Endometrium (tissue), 2 donors: Measurements from ENCODE around the gene COL15A1.

Experiments
- FAIRE-seq: peaks from 2 replicates; lab custom pipeline; 2012; peaks lifted over from hg19 to GRCh38; lab: Jason Lieb, UNC
- donor health status: control.
- donor health status: control.

Gene COL15A1

DNA sequence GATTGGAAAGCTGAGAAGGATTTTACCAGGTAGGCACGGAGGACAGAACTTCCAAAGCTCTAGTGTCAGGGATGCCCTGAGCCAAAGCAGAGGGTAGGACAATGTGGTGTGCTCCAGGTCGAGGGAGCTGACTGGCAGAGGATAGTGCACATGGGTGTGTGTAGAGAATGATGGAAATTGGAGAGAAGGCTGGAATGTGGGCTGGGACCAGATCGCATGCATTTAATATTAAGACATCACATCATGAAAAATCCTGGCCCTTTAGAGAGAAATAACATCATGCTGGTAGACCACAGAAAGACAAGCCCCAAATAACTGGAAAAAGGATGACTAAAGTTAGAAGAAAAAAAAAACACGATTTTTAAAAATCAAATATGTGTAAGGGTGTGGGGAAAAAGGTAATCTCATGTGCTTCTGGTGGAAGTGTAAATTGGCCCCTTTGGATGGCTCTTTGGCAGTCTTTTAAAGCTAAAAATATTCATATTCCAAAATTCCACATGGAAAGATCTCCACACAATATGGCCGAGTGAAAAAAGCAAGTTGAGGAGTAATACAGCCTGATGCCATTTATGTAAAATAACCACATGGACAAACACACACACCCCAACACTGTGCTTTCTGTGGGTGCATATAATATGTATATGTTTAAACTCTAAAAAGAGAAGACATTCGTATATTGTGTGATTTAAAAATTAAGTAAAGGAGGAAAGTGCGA, 94.2 kb downstream of the COL15A1 start:
- no peak for FAIRE-seq

DNA sequence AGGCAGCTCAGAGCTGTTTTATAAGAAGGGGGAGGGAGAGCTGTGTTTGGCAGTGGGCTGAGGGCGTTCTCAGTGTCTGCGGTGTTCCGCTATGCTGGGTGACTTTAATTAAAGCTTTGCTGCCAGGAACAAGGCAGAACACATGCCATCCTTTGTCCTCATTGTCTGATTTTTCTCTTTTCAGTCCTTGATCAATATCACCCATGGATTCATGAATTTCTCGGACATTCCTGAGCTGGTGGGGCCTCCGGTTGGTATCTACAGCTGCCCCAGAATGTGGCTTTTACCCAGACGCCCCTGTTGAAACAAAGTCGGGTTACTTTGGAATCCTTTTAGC, 94.7 kb downstream of the COL15A1 start:
- no peak for FAIRE-seq

DNA sequence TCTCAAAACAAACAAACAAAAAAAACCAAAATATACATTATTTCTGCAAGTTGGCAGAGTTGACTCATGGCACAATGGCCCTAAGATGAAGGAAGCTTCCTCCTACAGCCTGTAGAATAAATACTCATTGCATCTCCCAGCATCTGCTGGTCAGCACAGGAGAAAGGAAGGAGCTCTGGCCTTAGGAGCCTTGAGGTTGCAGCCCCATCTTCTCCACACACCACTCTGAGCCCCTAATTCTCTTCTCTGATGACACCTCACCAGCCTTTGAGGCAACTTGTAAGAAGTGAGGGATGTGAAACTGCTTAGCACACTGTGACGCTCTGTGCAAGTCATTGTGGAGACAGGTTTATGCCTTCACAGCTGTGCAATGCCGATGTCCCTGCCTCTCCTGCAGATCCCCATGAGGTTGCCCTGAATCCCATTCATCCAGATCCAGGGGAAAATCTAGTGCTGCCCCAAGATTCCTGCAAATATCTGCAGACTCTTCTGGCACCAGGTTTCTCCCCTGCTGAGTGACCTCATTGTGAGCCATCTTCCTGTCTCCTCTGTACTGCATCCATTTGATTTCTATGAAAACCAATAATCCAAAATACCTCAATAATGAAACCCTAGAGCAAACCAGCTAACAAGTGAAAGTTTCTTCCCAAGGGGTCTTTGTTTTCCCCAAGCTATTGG, 95.9 kb downstream of the COL15A1 start:
- FAIRE-seq: no peak

DNA sequence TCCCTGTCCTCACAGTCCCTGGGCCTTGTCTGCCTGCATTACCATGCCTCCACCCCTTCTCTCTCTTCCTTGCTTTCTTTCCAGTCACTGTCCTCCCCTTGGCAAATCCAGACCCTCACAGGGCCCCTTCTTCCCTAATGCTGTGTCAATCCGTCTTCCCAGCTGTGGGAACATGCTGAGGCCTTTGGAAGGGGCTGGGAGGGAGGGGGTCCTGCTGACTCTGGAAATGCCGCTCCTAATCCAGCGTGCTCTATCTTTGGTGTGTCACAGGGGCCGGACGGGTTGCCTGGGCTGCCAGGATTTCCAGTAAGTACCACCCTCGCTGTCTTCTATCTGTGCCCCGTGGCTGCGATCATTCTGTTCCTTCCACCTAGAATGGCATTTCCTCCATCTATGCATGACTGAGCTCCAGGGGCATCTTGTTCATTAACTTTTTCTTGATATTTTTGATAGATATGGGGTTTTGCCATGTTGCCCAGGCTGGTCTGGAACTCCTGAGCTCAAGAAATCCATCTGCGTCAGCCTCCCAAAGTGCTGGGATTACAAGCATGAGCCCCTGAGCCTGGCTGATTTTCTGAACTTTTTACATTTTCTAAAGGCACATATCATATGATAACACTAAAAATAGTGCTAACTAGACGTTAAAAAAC, 96.7 kb downstream of the COL15A1 start:
- FAIRE-seq: no peak

DNA sequence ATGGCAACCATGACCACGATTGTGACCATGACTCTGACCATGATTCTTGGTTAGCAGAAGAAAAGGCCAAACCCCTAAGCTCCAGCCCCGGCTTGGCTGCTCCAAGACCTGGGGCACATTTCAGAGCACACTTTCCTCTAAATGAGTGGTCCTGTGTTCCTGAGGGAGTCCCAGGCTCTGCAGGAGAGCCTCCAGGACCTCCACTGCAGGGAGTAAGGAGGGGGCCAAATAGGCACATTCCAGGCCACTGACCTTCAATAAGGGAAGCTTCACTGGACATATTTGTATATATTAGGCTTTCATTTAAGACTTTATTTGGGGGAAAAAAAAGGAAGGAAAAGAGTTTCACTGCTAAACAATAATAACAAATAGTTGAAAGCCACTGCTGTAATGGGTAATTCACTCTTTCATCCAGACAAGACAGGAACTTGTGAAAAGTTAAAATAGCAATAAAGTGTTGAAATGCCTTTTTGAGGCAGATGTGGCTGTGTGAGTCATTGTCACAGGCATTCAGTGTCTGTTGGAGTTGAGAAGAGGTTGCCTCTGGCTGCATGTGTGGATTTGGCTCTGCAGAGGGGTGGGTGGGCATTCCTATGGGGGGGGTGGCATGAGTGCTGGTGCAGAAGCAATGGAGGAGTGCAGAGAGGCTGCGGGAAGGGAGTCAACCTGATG, 97.3 kb downstream of the COL15A1 start:
- no peak for FAIRE-seq

DNA sequence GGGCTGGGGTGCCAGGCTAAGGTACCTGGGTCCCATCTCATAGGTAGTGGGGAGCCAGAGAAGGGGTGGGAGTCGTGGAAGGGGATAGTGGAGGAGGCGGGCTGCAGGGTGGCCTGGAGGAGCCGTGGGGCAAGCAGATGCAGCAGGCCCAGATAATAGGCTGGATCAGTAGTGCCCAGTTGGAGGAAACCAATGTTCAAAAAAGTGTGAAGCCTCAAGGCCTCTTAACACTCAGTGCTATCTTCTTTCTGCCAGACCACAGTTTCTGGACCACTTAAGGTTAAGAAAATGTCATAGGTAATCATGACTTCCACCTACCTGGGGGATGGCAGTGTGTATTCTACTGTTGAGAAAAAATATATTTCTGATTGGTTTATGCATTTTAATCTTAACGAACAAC, 97.9 kb downstream of the COL15A1 start:
- FAIRE-seq: no peak

DNA sequence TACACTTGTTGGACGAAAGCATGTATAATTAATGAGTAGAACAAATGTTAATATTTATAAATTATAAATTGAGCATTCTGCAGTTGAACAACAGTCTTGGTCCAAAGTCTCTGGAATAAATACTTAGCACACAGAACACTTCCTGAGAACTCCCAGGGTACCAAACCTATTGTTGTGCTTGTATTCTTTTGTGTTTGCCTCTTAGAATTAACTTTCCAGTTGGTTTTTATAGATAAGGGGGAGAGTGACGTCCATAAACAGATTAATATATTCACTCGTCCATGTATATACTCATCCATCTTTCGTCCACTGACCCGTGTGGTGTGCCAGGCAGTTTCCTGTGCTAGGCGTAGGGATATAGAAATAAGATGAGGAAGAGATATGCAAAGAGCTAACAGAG, 98.9 kb downstream of the COL15A1 start:
- FAIRE-seq: no peak

DNA sequence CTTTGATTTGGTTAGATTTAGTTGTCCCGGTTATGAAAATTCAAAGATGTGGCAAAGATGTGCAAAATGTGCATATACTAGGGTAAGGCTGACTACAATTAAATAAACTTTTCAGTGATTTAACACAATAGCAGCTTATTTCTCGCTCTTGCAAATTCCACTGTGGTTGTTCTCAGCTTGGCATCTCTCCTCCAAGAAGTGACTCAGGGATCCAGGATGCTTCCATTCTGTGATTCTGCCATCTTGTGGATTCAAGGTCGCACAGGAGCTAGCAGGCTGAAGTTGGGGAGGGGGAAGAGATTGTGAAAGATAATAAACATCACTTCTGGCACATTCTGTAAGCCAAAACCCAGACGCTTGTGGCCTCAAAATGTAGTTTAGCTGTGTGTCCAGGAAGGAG, 101.1 kb downstream of the COL15A1 start:
- no peak for FAIRE-seq

DNA sequence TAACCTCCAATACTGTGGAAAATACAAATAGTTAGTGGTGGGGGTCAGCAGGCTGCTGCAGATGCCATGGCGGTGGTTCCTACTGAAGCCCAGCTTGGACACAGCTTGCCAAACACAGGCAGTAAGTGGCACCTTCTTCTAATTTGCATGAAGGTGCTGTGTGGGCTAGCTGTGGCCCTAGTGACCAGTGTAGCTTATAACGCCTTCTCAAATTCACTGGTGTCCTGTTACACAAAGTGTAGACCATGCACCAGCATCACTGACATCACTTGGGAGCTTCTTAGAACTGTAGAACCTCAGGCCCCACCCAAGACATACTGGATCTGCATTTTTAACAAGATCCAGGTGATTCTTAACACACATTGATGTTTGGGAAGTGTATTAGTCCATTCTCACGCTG, 102.4 kb downstream of the COL15A1 start:
- FAIRE-seq: no peak

DNA sequence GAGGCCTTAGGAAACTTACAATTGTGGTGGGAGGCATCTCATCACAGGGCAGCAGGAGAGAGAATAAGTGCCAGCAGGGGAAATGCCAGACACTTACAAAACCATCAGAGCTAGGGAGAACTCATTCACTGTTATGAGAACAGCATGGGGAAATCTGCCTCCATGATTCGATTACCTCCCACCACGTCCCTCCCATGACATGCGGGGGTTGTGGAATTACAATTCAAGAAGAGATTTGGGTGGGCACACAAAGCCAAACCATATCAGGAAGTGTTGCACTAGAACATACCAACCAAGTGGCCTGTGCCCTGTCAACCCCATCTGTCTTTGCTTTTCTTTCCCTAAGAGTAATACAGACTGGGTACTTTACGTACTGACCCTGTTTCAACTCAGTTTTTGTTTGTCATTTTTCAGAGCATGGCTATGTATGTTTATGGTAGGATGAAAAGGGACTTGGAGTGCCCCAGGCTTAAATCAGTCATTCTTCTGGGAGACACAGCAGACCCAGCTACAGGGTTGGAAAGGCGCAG, 102.9 kb downstream of the COL15A1 start:
- no peak for FAIRE-seq

DNA sequence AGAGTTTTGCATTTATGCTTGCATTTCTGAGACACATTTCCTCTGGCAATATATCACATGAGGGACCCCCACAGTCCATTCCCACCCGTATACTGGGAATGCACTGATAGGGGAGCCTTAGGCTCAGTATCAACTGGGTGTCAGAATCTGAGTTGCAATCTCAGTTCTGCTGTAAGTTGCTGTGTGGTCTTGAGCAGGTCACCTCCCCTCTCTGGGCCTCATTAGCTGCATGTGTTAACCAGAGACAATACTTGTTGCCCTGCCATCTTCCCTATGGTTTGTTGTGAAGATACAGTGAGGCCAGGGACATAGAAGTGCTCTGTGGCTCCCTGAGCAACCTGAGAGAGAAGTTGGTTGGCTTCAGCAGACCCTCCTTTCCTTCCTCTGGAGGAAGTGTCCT, 105.5 kb downstream of the COL15A1 start:
- no peak for FAIRE-seq

DNA sequence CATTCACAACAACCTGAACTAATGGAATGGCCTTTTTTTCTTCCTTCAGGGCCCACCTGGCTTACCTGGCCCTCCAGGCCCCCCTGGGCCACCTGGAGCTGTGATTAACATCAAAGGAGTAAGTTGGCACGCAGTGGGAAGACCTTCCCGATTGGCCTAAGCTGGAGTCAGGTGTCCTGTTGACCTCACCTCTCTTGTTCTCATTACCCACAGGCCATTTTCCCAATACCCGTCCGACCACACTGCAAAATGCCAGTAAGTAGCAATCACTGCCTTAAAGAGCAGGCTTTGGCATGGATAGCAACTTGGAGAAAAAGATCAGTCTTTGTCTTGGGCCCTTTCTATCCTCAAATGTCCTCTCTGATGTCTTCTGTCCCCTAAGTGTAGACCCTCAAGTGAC, 105.9 kb downstream of the COL15A1 start:
- FAIRE-seq: no peak

DNA sequence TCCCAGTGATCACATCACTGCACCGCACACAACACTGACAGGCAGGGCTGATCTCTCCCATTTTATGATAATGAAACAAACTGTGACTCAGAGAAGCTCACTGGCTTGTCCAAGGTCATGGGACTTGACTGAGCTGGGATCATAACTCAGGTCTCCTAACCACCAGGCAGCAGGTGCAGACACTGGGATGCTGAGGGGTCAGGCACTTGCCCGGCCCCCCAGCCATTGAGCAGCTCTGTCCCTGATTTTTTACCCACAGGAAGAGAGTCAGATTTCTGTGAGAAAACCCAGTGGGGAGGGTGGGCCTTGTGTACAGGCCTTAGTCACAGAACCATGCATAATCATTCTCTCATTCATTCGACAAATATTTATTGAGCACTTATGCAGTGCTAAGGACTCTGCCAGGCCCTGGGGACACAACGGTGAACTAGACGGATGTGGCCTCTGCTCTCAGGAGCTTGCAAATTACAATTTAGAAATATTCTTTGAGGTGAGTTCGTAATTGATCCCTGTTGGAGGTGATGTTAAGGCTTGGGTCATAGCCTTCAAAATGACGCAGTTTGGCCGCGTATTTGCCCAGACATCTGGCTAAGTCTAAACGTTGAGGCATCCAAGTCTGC, 106.7 kb downstream of the COL15A1 start:
- no peak for FAIRE-seq

DNA sequence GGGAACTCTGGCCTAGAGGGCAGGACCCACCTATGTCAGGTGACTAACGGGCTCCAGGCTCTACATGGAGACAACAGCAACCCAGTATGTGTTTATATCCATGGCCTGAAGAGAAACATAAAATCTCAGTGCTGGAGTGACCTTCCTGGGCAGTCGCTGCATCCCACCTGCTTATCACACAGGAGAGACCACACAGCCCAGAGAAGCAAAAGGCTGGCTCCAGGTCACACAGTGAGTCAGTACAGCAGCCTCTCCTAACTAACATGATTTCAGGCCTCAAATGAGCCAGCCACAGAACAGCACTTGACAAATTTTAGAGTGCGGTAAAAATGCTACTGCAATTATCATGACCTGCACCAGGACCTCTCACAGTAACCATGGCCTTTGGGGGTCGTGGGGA, 107.2 kb downstream of the COL15A1 start:
- no peak for FAIRE-seq

DNA sequence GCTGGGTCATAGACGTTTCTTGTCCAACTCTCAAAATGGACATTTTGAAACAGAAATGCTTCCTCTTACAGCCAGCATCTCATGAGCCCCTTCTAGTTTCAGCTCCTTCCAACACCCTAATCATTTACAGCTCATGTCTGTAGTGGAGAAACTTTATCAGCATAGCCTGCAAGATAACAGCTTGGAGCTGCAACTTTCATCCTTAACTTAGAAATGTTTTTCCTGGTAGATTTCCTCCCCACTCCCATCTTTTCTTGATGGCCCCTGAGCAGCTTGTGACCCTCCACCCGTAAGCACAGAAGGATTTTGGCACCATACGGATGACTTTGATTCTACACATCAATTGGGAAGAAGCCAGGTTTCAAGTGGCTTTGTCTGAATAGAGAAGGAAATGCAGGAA, 107.7 kb downstream of the COL15A1 start:
- no peak for FAIRE-seq

DNA sequence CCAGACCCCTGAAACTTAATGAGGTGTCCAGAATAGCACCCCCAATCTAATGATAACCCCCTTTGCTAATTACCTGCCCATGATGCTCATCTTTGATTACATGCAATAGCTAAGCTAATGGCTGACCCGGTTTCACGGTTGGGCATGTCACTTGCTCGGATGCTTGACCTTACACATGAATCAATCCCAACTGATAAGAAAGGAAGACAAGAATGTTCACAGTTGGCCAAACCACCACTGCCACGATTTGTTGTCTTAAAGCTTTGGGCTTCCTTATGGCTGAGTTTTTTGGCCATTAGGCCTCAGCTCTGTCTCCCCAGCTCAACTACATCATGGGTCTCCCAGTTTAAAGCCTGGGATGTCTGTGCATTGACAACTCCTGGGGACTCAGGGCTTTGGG, 108.1 kb downstream of the COL15A1 start:
- FAIRE-seq: no peak

DNA sequence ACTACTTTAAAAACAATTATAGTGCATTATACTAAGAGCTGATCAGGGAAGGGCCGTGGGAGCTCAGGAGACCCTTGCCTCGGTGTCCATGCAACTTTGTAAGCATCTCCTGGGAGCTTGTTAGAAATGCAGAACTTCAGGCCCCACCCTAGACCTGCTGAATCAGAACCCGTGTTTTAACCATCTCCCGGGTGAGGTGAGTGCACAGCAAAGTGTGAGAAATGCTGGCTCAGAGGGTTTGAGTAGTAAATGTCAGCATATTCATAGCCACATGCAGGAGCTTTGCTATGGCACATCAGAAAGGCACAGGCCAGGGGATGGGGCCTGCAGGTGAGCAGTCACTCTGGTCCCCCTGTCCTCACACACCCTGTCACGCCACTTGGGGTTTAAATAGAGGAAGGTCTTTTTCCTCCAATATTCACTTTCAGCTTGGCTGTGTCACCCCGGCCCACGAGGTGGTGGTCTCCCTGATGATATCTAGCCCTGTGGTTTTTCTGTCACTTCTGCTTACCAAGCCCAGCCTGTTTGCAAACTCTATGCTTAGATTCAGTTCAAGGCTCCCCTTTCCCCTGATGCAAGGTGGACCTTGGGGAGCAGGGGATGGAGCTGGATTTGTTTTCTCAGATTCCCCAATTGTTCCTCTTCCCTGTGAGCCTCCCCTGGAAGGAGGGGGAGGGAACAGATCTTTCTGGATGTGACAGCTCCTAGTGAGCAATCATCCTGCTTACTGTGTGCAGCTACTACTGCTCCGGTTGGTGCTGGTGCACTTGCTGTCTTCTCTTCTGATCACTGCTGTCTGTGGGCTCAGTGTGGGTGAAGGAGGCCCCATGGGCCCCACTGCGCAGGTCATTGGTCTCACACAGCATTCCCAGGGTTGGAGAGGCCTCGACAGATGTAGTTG, 109.4 kb downstream of the COL15A1 start:
- FAIRE-seq: no peak

DNA sequence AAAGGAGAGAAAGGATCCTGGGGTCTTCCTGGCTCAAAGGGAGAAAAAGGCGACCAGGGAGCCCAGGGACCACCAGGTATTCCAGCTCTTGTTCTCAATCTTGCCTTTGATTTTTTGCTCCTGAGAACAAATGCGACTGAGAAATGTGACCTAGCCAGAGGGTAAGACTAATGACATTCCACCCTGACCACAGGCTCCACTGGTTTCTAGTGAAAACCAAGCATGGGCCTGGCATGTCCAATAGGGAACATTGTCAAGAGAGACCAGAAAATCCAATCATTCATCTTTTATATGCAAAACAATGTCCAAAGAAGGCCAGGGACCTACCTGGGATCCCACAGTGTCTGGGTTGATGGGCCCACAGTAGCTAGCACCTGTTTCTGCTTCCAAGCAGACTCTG, 110.9 kb downstream of the COL15A1 start:
- FAIRE-seq: no peak

DNA sequence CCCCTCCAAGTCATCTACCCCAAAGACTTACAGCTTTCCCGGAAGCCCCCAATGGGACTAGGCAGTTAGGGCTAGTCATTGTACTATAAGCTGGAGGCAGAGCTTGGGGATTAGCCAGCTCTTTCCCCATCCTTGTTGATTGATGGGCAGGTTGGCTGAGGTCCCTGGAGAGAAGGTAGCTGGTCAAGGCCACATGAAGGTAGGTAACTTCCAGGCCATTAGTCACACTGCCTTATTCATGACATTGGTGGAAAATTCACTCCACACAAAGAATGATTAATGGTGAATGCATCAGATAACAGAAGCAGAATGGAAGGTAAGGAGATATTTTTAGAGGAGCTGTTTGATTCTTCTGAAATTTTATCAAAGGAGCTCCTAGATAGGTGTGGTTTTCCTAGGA, 111.7 kb downstream of the COL15A1 start:
- FAIRE-seq: no peak

DNA sequence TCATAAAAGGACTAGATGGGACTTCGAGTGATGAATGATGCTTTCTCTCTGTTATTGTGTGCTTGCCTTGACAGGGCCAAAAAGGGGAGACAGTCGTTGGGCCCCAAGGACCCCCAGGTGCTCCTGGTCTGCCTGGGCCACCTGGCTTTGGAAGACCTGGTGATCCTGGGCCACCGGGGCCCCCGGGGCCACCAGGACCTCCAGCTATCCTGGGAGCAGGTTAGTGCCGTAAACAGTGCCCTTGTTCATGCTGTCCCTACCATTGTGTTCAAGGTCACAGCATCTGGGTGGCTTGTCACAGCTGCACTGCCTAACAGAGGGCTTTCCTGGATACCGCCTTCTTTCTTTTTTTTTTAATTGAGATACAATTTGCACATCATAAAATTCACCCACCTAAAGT, 112.5 kb downstream of the COL15A1 start:
- no peak for FAIRE-seq

DNA sequence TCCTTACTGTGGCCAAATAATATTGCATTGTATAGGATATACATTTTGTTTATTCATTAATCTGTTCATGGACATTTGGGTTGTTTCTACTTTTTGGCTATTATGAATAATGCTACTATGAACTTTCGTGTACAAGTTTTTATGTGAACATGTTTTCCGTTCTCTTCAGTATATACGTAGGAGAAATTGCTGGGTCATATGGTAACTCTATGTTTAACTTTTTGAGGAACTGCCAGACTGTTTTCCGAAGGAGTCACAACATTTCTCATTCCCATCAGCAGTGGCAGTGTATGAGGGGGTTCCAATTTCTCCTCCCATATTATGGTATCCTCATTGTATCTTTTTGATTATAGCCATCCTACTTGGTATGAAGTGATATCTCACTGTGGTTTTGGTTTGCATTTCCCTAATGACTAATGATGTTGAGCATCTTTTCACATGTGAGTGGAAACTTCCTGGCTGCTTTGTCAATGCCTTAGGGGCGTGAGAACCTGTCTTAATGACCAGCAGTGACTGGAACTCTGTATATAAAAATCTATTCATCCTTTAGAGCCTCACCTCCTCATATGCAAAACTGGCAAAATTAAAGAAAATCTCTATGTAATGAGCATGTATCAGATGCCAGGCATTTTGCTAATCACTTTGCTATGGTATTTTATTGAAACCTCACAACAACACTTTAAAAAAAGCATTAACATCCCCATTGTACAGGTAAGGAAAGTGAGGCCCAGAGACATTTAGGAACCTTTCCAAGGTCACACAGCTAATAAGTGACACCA, 113.4 kb downstream of the COL15A1 start:
- FAIRE-seq: no peak
